Cardiac septum (tissue), 1 donor: Measurements from ENCODE around the gene GALNS. TPM values are rescaled to one million over a fixed set of nuclear protein-coding genes. Genes with fewer than 3 reads are reported as not detected.

Experiments
- DNase-seq: peaks from one replicate; pipeline ENCODE4 v3.0.0-alpha.2; 2020; ENCODE audit warnings: low spot score
- intact Hi-C: fragments of 100-400 bp; cut with DNase I; formaldehyde crosslinking; loops from one replicate; pipeline ENCODE4 v1.14.0; 2022
- total RNA-seq: library from RNA; stranded (reverse); fragmentation: NEBNext Ultra II Directional; extraction: Animal tissue kit (Norgen Biotek cat#: 25700); gene quantifications from one replicate; pipeline ENCODE4 v1.2.1, GENCODE V29; 2021
- donor health status: DM: no; HTN: no; CAD: no.

Gene GALNS
- total RNA-seq, 1 donor from 2014 or later: 18.0 TPM

DNA sequence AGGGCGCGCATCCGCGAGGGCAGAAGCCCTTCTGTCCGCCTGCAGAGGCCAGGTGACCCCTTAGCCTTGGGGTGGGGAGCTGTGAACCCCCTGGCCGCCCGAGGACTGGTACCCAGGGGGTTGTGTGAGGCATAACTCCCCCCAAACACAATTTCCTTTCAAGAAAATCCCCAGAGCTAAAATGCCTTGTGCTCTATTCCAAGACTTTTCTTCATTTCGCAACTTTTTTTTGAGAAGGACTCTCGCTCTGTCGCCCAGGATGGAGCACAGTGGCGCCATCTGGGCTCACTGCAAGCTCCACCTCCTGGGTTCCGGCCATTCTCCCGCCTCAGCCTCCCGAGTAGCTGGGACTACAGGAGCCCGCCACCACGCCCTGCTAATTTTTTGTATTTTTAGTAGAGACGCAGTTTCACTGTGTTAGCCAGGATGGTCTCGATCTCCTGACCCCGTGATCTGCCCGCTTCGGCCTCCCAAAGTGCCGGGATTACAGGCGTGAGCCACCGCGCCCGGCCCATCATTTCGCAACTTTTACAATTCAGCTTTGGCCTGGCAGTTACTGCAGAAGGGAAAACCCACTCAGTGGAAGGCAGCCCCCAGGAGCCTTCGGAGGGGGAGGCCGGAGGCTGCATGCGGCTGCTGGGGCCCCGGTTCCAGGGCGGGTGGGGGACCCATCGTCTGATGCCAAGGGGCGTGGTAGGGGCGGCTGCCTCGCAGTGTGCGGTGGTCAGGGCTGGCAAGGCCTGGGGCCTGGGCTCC lies 44.1 kb downstream of the GALNS start:
- no peak for DNase-seq
- intact Hi-C loops: loop anchor here (2.0 to 5.0 kb wide), 3 partner anchors 44 to 405 kb away; partner anchors contain the start of genes GALNS, TRAPPC2L and ZNF778

GRCh38 chr16:88811769-88812512 lies 44.8 kb downstream of the GALNS start, which contains the start of gene APRT:
Gene APRT (minus strand): TSS chr16:88811928. CDS start chr16:88811899, 29 bp downstream.
- DNase-seq: peak; percentile 98
- intact Hi-C loops: loop anchor here (2.0 to 5.0 kb wide), 3 partner anchors 45 to 405 kb away; partner anchors contain the start of genes GALNS, TRAPPC2L and ZNF778

DNA sequence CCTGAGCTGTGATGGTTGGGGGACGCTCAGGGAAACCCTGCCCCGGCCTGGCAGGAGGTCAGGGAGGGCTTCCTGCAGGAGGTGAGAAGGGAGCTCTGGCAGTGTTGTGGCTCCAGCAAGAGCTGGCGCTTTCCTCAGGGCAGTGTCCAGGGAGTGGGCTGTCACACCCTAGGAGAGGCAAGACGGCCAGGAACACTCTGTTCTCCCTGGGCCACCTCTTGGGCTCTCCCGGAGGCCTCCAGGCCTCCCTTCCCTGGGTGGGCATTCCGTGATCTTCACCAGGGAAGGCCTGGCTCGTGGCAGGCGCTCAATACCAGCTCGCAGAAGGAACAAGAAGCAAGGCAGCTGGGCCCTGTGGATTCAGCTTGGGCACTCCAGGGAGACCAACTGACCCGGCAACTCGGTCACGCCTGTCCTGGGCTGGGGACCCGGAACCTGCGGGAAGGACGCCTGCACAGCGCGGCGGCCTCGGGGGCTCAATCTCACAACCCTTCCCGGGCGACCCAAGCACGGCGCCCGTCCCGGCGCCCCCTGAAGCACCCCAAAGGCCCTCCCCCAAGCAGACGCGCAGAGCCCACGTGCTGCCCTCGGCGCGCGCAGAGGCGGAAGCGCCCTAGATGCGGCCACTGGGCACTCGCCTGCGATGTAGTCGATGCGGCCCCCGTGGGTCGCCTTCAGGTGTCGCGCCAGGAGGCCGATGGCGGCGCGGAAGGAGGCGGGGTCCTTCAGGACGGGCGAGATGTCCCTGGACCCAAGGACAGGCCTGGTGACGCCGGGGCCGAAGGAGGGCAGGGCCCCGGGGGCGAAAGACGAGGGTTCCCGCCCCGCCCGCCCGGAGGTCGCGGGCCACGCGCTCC lies 45.6 kb downstream of the GALNS start:
- intact Hi-C loops: loop anchor here (5.0 kb wide), 2 partner anchors 356 to 406 kb away; partner anchors contain the start of gene ZNF778
- DNase-seq: peak; percentile 81

DNA sequence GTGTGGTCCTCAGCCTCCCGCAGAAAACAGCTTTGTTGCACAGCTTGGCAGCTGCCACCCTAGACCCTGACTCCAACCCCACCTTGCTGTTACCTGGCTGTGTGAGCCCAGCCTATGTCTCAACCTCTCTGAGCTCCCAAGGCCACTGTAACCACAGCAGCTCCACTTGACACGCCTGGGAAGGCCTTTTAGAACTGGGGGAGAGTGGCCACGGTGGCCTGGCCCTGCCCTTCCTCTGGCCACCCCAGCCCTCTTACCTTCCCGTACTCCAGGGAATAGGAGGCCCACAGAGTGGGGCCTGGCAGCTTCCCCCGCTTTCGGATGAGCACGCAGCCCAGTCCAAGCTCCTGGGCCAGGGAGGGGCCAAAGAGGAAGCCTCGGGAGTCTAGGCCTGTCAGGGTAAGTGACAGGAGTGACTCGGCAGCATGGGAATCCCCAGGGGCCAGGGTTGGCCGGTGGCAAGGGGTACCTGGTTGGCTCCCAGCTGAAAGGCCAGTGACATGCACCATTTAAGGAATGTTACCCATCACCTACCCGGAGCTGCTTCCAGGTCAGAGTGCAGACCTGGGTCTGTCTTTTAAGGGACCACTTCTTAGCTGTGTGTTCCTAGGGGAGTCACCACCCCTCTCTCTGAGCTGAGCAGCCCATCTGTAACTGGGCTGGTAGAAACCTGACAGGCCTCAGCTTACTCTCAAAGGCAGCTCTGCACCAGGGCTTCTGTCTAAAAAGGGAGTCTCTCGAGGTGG lies 46.4 kb downstream of the GALNS start:
- no peak for DNase-seq
- intact Hi-C loops: loop anchor here (5.0 kb wide), 2 partner anchors 357 to 407 kb away; partner anchors contain the start of gene ZNF778

- no peak for DNase-seq
- intact Hi-C loops: loop anchor here (5.0 kb wide), 2 partner anchors 358 to 408 kb away; partner anchors contain the start of gene ZNF778
Measured at GRCh38 chr16:88809676-88810165, 47.0 kb downstream of the GALNS start.

- DNase-seq: no peak
- intact Hi-C loops: no loop called here
Measured at GRCh38 chr16:88809068-88809675, 47.6 kb downstream of the GALNS start.

DNA sequence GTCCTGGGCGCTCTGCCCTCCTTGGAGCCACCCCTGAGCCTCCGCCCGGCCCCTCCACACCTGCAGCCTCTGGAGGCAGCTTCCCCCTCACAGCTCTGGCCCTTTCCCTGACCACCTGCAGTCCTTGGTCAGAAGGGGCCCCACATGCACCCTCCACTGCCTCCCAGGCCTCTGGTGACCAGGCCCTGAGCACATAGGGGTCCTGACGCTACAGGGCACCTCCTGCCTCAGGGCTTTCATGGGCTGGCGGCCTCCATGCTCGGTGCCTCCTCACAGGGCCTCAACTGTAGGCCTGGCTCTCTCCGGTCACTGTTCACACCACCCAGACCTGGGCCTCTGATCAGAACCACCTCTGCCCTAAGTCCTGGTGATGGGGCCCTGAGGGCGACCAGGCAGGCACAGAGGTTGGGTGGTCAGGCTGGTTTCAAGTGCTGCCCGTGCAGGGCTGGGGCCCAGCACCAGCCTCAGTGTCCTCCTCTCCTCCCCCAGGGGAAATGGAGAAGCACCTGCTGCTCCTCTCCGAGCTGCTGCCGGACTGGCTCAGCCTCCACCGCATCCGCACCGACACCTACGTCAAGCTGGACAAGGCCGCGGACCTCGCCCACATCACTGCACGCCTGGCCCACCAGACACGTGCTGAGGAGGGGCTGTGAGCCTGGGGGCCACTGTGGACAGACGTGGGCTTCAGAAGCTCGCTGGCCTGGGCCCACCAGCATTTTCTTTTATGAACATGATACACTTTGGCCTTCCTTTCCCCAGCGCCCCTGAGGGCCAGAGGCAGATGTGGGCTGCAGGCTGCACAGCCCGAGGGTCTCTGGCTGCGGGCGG lies 48.9 kb downstream of the GALNS start:
- no peak for DNase-seq
- intact Hi-C loops: no loop called here

DNA sequence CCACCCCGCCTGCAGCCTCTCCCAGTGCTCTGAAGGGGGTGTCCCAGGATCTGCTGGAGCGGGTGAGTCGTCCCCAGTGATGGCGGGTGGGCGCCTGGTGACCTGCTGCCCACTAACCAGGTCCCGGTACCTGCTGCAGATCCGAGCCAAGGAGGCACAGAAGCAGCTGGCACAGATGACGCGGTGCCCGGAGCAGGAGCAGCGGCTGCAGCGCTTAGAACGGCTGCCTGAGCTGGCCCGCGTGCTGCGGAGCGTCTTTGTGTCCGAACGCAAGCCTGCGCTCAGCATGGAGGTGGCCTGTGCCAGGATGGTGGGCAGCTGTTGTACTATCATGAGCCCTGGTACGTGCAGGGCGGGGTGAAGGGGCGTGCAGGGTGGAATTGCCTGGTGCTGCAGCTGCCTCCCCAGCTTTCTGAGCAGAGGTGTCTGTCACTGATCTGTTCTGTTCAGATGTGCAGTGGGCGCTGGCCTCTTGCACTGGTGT lies 49.6 kb downstream of the GALNS start:
- no peak for DNase-seq
- intact Hi-C loops: no loop called here

GRCh38 chr16:88806491-88807111 lies 50.1 kb downstream of the GALNS start:
- no peak for DNase-seq
- intact Hi-C loops: no loop called here

DNA sequence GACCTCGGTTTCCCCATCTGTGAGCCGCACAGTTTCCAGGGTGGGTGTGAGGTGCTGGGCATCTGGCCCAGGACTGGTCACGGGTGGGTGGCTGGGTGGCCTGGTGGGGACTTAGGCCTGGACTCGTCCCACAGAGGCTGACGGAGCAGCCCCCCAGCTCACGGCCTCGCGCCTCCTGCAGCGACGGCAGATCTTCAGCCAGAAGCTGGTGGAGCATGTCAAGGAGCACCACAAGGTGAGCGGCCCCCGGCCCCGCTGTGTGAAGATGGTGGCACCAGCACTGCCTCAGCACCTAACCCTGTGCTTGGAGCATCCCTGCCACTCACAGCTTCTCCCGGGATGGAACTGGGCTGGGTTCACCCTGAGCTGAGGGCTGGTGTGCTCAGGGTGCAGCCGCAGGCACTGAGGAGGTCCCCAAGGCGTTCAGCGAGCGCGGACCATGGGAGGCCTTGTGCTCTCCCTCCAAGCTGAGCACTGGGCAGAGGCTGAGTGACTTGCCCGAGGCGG lies 50.8 kb downstream of the GALNS start:
- no peak for DNase-seq
- intact Hi-C loops: no loop called here

DNA sequence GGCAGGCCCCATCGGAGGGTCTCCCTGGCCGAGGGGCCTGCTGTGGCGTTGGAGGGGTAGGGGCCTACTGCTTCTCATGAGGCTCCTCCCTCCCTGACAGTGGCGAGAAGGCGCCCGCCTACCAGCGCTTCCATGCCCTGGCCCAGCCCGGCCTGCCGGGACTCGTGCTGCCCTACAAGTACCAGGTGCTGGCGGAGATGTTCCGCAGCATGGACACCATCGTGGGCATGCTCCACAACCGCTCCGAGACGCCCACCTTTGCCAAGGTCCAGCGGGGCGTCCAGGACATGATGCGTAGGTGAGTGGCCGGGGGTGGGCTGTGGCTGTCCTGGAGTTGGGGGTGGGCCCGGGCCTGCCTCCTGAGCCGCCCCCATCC lies 51.4 kb downstream of the GALNS start:
- no peak for DNase-seq
- intact Hi-C loops: no loop called here

- no peak for DNase-seq
- intact Hi-C loops: no loop called here
Measured at GRCh38 chr16:88804552-88805339, 52.0 kb downstream of the GALNS start.

- no peak for DNase-seq
- intact Hi-C loops: no loop called here
Measured at GRCh38 chr16:88804173-88804551, 52.6 kb downstream of the GALNS start.

- peak; percentile 90 for DNase-seq
- intact Hi-C loops: no loop called here
Measured at GRCh38 chr16:88803264-88803987, 53.3 kb downstream of the GALNS start, which contains the start of gene CDT1. Gene CDT1 (plus strand): TSS chr16:88803789. CDS start chr16:88803832, 43 bp downstream.

DNA sequence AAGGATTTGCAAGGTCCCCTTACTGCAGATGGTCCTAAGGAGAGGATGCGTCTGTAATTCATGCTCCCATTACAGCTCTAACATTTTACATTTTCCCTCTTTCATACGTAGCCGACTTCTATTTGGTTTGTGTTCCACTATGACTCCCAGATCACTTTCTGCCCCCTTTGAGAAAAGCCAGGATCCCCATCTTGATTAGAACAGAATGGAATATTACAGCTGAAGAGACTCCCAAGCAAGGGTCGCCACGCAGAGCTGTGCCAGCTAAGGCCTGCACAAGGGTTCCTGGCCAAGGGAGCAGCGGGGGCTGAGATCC lies 56.5 kb downstream of the GALNS start:
- no peak for DNase-seq
- intact Hi-C loops: no loop called here
